Fibroblast of skin of right biceps (primary cell): Measurements from ENCODE around the gene MAGI2.
A peak's percentile ranks its signal among the peaks of the same experiment; 100 is the strongest.

Source experiments
- DNase-seq: peaks from one replicate; pipeline ENCODE4 v3.0.0-alpha.2; 2013

Gene MAGI2

DNA sequence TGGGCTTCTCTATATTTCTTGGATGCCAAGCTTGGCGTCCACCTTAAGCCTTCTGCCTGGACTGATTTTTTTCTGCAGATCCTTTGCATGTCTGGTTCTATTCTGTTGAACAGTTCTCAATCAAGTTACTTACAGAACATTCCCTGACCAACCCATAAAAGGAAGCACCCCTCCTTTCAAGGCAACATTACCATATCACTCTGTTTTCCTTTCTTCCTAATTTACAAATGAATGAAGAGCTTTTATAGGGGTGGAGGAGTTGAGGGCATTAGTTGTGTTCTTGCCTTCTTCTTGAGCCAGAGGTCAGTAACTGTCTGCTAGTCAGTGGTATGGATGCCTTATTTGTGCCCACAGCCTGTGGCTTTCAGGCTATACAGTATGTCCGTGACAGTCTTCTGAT, 1293.9 kb downstream of the MAGI2 start:
- DNase-seq: no peak

DNA sequence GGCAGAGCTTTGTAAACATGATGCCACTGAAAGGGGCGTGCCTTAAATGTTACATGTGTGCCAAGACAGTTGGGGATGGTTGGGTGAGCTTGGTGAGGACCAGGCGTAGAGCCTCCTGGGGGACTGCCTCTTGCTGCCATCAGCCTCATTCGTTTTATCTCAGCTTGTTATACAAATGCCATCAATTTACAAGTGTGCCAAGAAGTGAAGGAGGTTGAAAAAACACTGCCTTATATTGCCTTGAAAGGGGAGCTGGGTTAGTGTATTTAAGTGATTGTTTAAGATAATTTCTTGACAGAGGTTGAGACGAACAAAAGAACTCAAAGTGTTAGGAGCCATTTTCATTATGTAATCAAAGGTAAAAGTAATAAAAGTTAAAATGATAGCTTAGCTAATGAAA, 1300.2 kb downstream of the MAGI2 start:
- no peak for DNase-seq

DNA sequence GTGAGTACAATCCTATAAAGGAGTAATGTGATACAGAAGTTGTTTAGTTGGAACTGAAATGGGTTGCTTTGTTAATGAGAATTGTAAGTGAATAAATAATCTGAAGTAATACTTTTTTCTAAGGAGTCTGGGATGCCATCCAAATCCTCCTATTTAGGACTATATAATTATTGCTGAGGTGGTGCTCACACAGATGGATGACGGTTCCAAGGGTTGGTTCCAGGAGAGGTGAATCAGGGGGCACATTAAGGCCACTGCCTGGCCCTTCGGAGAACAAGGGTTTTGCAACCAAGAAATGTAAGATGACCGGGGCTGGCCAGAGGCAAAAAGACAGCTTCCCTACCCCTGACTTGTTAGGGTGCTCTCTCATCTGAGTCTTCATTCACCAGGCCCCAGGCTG, 1302.2 kb downstream of the MAGI2 start:
- peak; percentile 67 for DNase-seq

DNA sequence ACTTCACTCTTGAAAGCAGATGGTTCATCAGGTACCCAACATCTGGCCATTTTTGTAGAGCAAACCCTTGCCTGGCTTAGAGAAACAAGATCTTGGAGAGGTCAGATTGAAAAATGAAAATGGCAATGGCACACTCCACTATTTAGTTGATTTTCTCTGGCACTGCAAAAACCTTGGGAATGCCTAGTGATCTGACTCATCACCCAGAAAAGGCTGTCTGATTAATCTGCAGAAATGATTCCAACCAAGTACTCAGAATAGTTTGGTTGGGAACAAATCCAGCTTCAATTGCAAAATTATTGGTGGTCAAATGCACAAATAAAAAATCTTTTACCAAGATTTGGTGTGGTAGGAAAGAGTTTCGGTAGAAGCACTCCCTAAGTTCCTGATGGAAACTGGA, 1303.7 kb downstream of the MAGI2 start:
- peak; percentile 87 for DNase-seq

DNA sequence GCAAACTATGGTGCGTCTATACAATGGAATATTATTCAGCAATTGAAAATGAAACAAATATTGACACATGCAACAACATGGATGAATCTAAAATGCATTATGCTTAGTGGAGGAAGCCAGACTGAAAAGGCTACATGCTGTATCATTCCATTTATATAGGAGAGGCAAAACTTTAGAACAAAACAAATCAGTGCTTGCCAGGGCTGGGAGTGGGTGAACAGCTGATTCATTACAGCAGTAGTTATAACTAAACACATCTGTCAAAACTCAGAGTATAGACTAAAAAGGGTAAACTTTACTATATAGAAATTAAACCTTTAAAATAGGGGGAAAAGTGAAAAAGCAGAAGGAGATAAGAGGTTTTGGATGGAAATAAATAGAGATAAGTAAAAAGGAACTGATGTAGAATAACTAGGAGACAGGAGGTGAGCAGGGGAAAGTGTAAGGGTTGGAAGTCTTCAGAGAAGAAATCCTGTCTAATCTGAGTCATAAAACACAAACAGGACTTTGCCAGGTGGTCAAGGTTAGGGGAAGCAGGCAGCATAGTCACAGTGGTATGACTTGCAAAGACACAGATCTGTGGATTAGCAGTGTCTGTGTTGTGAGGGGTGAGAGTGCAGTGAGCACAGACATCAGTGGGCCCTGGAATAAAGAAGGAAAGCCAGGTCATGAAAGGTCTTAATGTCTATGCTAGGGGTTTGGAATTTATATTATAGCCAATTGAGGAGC, 1305.1 kb downstream of the MAGI2 start:
- DNase-seq: no peak

DNA sequence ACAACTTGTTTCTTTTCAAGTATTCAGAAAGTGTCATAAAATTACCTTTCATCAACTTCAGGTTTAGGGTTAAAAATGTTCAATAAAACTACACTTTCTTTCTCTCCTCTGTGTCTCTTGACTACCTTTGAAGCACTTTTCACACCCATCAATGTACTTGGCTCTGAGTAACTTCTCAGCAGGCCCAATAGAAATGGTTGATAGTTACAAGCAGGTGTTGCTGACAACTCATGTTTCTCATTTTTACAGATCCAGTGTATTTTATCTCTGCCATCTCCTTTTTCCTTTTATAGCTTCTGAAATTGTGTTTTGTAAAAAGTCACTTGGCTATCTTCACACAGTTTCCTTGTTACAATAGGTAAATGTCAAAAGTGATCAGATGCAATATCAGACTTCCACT, 1306.9 kb downstream of the MAGI2 start:
- no peak for DNase-seq

DNA sequence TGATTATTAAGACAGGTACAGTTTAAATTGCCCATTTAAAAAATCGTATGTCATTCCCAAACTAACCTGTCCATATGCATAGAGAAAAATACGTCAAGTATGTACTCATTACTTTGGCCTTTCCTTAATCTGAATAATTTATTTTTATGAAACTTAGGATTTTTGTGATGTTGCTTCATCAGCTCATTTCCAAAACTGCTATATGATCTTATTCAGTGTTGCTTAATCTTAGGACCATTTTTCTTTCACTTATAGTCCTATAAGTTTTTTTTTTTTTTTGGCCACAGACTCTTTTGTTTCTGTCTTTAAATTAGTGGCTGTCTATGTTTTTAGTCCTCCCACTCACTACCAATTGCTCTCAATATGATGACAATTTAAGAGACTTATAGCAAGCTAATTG, 1309.8 kb downstream of the MAGI2 start:
- no peak for DNase-seq

DNA sequence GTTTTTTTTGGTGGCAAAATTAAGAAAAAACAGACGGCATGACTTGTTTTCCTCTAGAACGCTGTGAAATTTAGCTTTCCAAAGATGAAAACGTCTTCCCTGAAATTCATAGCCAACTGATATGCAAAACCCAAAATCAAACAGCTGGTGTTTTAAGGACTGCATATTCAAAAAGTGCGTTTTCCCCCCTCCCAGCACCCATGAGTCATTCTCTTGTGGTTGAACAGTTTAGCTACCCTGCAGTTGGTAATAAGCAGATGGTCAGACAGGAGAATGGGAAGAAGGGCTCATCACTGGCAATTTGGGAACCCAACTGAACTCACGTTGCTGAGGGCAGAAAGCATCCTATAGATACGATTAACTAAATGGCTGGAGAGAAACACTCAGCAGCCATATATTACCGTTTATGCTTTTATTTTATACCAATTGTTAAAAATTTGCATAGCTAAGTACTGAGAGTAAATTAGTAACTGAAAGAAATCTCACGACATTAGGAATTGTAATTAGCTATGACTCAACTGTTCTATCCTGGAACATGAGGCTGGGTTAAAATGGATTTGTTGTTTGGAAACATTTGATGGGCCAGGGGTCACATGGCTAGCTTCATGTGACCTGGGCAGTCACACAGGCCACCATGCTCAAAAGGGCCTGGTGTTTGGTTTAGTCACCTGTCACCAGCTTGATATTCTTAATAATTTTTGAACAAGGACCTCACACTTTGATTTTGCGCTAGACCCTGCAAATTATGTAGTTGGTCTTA, 1311.8 kb downstream of the MAGI2 start:
- peak; percentile 81 for DNase-seq

DNA sequence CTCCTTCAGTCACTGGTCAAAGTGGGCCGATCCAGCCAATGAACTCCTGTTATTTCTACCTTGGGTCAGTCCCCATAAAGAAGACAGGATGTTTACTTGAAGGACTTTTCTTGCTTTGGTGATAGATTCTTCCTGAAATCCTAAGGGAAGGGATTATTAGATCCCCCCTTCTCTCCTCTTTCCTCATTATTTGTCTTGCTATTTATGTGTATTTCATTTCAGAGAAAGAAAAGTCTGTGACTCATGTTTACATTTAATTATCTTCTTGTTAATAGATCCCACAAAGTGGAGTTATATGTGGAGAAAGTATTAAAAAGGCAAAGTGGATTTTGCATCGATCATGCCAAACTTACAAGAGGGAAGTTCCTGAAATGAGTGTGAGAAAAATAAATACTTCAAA, 1313.4 kb downstream of the MAGI2 start:
- no peak for DNase-seq

DNA sequence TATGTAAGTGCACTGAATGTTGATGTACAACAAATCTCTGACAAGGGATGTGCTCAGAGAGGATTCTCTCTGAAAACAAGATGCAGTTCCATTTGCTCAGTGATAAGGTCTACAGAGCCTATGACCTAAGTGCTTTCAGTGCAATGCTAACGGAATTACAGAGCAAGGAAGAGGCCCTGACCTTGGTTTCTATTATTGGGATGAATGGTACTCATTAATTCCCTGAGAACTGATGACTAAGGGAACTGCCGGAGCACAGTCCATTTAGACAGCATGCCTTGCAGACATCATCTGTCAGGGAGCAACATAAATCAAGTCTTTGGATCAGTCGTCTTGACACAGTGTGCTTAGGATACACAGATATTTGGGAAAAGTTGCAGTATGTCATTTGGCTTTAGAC, 1314.1 kb downstream of the MAGI2 start:
- DNase-seq: peak; percentile 94

DNA sequence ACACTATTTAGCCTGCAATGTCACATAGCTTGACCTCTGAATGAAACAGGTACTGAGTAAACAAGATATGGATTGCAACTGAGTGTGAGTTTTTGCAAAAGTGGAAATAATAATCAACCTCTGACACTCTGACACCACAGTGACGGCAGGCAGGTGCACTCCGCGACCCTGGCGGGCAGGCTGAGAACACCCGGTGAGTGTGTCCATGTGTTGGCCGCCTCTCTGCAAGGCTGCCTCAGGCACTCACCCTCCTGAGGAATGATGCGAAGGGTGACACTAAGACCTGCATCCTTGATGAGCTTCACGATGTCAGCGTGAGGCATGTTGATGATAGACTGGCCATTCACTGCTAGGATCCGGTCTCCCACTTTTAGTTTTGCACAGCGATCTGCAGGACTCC, 1318.7 kb downstream of the MAGI2 start:
- no peak for DNase-seq

DNA sequence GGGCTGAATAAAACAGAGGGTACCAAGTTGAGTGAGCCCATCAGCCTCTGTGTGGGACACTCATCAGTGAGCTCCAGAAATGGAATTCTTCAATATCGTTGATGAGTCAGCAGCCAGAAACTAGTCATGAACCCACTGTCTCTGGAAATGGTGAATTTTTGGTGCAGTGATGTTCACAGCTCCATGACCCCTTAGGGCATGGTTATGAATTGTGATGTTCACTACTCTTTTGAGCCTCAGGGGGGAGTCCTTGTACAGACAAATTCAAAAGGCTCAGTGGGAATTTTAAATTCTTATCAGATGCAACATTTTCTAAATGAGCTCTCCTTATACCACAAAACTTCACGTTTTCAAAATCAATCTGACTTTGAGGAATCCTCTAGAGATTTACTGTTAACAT, 1319.2 kb downstream of the MAGI2 start:
- DNase-seq: peak; percentile 90

DNA sequence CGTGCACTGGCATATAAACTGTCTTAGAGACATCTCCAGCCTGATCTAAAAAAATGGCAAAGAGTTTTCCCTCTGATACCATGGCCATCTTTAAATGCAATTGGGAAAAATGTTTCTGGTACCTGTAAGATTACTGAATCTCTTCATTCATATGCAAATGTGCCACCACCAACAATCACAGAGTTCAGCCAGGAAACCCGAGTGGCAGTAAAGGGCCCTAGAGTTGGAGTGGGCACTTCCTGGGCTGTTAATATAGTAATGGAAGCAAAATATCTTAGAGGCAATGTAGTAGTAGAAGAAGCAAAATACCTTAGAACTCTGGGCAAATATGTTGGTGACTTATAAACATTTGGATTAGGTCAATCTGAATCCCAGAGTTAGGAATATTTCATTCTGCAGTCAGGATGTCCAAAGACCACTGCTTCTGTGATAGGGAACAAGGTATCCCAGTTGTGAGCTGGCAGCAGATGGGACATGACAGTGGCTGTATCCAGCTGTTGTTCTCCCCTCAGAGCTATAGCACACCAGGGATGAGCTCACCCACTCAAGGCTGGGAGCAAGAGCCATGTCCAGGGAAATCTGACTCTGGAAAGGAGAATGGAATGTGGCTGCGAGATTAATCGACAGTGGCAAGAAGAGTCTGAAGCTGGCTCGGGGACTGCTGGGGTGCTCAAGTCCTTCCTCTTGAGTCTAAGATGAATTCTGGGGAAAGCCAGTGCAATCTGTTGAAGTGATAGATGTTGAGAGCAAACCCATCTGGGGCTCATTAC, 1322.8 kb downstream of the MAGI2 start:
- peak; percentile 49 for DNase-seq

DNA sequence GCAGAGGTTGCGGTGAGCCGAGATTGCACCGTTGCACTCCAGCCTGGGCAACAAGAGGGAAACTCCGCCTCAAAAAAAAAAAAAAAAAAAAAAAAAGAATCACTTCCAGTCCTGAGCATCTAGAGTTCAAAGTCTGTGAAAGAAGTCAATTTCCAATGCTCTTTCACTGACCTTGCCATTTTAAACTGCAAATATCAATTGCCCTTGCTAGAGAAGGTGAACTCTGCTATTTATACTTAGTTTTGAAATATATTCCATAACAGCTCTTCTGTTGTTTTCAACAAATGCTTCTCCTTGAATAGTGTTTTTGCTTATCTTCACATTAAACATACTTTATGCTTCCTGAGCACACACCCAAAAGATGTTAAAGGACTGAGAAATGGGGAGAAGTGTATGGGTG, 1323.6 kb downstream of the MAGI2 start:
- DNase-seq: no peak

DNA sequence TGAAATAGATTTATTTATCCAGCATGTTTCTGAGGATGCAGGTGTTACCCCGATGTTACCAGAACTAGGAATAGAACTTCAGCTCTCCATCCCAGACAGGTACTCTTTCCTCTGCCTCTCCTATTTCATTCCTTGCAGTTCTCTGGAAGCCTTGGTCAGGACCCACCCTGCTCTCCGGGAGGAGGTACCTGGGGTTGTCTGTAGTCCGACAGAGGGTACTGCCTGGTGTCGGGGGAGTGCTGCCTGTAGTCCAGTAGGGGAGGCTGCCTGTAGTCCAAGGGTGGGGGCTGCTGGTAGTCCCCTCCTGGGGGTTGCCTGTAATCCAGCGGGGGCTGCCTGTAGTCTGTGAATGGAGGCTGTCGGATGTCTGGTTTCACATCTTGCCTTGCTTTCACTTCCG, 1326.5 kb downstream of the MAGI2 start:
- DNase-seq: no peak

DNA sequence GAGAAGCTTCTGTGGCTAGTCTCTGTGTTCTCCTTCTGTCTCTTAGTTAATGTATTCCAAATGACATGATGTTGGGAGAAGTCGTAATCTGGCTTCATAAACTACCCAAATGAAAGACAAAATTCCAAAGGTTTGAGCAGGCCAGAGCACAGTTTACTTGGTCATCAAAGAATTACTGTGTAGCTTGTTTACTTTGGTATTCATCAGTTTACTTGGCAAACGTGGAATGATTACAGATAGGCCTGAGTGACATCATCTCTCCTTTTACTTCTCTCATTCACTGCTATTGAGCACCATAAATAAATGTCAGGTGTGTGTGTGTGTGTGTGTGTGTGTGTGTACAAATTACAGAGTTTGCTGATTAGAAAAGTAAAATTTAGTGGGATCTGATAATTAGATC, 1327.6 kb downstream of the MAGI2 start:
- no peak for DNase-seq

DNA sequence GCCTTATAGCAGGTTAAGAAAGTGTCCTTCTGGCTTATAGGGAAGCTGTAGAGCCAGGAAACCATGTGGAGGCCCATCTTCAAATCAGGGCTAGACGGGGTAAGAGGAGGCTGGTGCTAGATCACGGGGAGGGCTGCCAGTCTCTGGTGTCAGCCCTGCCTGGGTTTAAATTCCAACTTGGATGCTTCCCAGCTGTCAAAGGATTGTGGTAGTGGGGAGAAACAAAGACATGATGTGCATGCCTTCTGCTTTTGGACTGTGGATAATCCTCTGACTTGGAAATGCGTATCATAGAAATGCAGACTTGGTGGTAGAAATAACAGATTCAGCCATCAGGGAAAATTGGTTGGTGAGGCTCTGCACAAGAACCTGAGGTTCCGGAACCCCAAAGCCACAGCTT, 1329.3 kb downstream of the MAGI2 start:
- no peak for DNase-seq

DNA sequence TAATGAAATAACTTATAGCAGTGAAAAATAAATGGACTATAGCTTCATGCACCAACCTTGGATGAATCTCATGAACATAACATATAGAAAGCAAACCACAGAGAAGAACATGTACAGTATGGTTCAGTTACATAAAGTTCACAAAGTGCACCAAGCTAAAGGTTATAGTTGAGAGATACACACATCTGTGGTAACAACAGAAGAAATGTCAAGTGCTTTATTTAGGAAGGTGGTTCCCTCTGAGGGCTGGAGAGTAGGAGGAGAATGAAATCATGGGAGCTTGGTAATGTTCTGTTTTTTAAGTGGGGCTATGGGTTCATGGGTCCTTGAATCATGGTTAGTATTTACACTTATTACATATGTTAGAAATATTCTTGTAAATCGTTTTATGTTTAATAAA, 1331.6 kb downstream of the MAGI2 start:
- DNase-seq: no peak

DNA sequence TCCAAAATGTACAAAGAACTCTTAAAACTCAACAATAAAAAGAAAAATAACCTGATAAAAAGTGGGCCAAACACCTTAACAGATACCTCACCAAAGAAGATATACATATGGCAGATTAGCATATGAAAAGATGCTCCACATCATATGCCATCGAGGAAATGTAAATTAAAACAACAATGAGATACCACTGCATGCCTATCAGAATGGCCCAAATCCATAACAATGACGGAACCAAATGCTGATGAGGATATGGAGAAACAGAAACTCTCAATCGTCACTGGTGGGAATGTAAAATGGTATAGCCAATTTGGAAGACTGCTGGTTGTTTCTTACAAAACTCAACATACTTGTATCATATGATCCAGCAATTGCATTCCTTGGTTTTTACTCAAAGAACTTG, 1335.0 kb downstream of the MAGI2 start:
- DNase-seq: no peak

DNA sequence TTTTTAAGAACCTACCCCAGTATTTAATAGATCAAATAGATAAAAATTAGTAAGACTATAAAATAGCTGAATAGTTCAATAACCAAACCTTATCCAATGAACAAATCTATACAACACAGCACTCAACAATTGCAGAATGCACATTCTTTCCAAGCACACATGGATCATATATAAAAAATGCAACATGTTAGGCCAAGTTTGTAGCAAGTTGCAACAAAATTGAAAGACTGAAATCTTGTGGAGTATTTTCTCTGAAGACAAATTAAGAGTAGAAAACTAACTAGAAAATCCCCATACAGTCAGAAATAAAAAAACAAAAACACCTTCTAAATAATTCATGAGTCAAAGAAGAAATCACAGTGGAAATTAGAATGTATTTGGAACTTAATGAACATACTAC, 1337.6 kb downstream of the MAGI2 start:
- no peak for DNase-seq

DNA sequence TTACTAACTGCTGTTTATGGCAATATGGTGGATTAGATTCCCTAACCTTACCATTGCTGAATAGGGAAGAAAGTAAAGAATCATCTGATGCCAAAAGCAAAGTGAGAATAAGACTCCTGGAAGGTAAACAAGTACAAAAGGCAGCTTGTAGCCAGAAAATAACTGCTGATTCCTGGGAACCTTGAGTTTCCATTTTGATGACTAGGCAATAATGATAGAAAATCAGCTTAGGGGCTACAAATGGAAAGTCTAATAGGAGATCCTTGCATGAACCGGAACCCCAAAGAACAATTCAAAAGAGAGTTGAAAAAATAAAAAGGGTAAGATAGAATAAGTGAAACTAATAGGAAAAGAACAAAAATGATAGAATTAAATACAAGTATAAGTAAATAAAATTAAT, 1338.5 kb downstream of the MAGI2 start:
- DNase-seq: no peak

DNA sequence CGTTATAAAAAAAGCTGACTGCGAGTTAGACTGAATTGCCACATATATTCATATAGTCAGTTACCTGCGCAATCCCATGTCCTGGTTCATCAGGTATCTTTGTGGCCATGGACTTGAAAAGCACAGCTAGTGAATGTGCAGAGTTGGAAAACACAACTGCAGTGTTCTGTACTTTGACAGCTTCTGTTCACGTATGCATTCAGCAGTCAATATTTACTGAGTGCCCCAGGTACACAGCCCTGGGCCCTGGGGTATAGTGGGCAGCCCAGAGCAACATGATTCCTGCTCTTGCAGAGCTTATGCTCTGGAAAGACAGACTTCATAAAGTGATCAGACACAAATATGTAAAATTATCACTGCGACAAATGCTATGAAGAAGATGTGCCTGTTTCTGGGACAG, 1341.0 kb downstream of the MAGI2 start:
- DNase-seq: no peak

DNA sequence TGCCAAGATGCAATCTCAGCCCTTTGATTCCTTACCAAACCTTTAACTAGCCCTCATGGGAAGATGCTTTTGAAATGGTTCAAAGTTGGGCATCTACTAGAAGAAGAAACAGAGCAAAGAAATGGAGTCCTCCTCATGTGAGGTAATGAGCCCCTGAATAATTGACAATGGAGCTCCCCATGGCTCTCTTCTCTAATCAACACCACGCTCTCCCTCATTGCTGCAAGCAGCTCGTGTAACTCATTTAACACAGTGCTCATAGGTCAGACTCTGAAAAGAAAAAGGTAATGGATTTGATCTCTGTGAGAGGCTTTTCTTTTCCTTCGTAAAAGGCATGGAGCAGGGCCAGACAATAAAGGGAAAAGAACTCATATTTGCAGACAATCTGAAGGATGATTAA, 1342.1 kb downstream of the MAGI2 start:
- no peak for DNase-seq

DNA sequence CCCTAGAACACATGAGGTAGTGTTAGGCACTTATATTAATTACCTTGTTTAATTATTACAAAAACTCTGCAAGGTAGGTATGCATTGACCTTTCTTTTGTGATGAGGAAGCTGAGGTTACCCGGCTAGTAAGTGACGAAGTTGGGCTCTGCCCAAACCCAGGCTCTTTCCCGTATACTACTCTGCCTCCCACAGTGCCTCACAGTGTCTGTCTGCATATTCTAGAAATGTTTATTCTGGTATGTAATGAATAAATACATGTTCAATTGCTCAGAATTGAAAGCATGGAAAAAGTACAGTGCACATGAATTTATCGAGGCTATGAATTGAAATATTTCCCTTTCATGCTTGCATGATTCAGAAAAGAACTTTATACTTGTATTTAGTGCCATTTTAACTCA, 1350.0 kb downstream of the MAGI2 start:
- no peak for DNase-seq
